Stimulated activated CD8-positive, alpha-beta memory T cell treated with anti-CD3 and anti-CD28 coated beads, Interleukin-7, amount 100 ng/mL, for 4 hours (primary cell): ENCODE measurements around the gene XRCC4.

ENCODE experiments used
- DNase-seq, 2 donors: peaks; one replicate each; pipeline ENCODE4 v3.0.0-alpha.2; 2020; ENCODE audit warnings: low read depth in 2 of 2

The XRCC4 gene

GRCh38 chr5:83277154-83277553, 199.8 kb downstream of the XRCC4 start:
- DNase-seq: no peak

GRCh38 chr5:83277953-83278352, 200.6 kb downstream of the XRCC4 start:
- no peak for DNase-seq

DNA sequence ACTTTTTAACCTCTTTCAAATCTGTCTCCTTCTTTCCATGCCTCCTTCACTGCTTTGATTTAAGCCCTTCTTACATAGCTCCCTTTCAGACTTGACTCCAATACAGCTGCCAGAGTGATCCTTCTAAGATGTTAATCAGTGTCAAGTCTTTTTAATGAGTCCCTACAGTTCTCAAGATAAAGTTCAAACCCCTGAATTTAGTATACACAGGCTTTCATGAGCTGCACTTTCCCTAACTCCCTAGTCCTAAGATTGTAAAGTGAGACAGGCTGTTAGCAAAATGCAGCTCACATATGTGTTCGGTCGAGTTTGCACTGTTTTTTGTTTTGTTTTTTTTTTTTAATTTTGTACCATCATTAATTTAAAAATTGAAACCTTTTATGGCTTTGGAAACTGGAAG, 203.8 kb downstream of the XRCC4 start:
- DNase-seq: no peak

DNA sequence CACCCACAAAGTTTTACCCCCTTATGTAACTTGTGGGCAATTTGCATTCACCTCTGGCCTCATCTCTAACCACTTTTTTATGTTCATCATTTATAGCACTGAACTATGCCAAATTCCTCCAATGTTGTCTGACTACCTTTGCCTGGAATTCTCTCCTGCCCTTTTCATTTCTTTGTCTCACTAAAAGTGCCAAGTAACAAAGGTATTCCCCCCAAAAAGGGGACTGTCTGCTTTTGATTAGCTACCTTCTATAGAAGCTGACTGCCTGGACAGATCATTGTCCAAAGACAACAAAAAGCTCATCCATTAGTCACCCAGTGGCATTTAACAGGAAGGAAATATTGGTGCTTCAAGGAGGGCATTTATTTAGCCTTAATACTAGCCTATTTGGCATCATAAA, 204.3 kb downstream of the XRCC4 start:
- DNase-seq: no peak

DNA sequence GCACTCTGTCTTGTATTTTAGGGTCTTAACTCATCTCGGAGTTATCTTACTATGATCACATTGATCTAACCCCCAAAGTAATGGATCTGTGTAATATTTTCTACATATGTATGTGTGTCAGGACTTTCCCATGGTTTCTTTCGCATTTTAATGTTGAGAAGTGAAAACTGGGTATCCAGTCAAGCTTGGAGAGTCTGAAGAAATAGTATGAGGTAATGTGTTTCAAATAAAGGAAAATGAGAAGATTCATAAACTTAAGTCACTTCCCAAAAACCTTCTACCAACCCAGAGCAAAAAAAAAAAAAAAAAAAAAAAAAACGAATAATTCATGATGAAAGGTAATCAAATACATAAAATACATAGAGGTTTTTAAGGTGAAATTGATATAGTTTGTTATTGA, 206.4 kb downstream of the XRCC4 start:
- DNase-seq: no peak

- DNase-seq: no peak
Observed at GRCh38 chr5:83285661-83286398, 208.5 kb downstream of the XRCC4 start.

DNA sequence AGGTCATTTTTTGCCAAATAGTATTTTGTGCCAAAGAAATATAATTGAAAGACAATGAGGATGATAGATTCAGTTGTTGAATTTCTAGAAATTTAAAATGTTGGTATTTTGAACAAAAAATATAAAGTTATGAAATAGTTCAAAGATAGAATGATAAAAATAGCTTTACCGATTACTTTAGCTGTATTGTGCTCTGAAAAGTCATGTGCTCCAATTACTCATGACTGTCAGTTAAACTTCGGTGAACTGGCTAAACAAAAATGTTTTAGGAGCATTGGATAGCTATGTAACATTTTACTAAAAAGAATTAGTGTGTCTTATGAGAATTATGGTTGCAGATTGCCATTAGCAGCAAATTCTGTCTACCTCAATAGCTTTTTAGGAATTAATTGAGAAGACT, 216.9 kb downstream of the XRCC4 start:
- no peak for DNase-seq

GRCh38 chr5:83299353-83299752, 222.0 kb downstream of the XRCC4 start:
- DNase-seq: no peak

GRCh38 chr5:83306572-83307241, 229.4 kb downstream of the XRCC4 start:
- no peak for DNase-seq

GRCh38 chr5:83312663-83313062, 235.3 kb downstream of the XRCC4 start:
- no peak for DNase-seq

DNA sequence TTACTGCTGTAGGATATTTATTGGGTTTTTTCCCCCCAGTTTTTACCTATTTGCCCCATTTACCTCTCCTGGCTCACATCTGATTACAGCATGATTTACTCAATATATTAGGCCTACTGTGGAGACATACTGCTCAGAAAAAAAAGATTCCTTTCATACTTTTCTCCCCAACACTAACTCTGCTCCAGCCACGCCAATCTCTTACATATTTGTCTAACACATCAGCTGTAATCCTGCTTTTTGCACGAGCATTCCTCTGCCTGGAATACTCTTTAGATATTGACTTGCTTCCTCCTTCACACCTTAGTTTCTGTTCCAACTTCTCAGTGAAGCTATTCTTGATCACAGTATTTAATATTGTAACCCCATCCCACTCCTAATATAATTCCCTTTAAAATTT, 236.1 kb downstream of the XRCC4 start:
- DNase-seq: no peak

DNA sequence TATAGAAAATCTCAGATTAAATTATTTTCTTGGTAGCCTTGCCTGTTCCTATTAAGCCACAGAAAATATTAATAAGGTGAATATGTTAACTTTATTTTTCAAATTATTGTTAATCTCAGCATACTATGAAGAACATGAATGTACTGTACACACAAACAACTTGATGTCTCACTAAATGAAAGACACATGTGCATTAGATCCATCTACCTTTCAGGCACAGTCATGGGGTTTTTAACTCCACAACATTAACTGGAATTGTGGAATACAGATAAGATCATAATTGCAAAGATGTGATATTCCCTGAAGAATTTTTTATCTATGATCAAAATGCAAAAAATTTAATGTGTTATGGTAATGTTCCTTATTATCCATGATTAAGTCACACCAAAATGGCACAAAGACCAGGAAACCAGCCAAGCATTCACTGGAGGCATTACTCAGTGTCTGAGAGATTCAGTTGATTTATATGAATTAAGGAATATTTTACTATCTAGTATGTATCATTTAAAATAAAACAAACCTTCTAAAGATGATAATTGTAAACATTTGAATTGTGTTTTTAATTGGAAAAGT, 244.2 kb downstream of the XRCC4 start:
- no peak for DNase-seq

DNA sequence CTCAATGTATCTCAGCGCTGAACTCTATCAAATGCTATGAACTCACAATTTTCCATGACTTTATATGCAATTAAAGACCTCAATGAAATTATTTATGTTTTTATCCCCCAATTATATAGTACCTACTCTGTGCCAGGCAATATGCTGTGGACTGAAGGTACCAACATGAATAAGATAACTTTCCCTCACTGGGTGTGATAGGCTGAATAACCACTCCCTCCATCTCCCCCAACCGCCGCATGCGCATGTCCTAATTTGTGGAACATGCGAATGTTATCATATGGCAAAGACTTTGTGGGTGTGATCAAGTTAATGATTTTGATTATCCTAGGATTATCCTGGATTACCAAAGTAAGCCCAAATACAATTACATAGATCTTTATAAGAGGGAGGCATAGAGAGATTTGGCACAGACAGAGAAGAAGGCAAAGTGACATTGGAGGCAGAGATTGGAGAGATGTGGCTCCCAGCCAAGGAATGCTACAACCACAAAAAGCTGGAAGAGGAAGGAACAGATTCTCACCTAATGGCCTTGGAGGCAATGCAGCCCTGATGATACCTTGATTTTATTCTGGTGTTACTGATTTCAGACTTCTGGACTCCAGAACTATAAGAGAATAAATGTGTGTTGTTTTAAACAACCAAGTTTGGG, 245.1 kb downstream of the XRCC4 start:
- DNase-seq: no peak

GRCh38 chr5:83323557-83324180, 246.3 kb downstream of the XRCC4 start:
- DNase-seq: no peak

DNA sequence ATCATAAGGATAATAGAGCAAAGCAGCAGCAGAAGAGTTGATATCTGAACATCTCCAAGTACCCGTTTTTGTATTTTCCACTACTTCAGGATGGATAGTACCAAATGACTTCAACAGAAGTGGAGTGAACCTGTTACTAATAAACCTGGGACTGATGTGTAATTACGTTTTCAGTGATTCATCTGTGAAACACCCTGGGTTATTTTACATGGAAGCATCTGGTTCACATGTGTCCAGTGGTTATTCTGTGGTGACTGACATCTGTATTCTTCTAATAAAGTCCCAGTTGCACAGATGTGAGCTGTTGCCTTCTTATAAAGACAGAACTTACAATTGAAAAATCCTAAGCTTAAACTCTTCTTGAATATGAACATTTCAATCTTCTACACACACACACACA, 254.5 kb downstream of the XRCC4 start:
- no peak for DNase-seq

- no peak for DNase-seq
Observed at GRCh38 chr5:83337453-83338035, 260.2 kb downstream of the XRCC4 start.

- DNase-seq: no peak
Observed at GRCh38 chr5:83340511-83340918, 263.2 kb downstream of the XRCC4 start.

DNA sequence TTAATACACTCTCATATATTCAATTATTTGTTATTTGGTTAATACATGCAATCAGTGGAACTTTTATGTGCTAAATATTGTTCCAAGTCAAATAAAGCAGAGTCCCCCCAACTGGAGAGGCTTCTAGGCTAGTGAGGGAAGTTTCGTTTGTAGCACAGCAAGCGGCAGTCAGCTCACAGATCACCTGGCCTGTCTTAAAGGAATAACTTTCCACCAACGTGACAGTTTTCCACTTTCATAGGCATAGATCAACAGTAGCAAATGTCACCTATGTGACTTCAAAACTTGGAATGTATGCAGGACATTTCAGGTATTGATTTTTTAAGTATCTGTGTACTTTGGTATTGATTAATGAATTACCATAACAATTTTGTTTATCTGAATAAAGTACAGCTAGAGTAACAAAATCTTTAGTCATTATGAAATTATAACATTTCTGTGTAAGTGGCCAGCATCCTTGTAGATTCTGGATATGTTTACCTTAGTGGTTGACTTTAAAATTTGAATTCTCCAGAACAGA, 264.5 kb downstream of the XRCC4 start:
- DNase-seq: no peak

DNA sequence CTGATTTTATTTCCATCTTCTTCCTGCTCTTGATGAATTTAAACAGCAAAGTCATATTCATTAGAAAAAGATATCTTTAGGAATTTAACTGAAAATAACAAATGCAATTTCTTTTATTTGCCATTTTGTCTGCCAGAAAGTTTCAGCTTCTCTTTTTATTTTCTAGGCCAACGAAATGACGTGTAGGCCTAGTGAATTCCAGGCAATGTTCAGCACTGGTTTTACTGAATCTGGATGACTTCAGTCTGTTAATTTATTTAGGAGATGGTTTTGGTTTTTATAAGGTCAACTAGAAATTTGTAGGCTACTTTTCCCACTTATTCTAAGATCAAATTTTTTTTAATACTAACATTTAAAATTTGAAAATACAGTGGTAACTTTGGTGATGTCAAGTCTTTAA, 265.1 kb downstream of the XRCC4 start:
- no peak for DNase-seq

- DNase-seq: no peak
Observed at GRCh38 chr5:83343299-83343698, 266.0 kb downstream of the XRCC4 start.

DNA sequence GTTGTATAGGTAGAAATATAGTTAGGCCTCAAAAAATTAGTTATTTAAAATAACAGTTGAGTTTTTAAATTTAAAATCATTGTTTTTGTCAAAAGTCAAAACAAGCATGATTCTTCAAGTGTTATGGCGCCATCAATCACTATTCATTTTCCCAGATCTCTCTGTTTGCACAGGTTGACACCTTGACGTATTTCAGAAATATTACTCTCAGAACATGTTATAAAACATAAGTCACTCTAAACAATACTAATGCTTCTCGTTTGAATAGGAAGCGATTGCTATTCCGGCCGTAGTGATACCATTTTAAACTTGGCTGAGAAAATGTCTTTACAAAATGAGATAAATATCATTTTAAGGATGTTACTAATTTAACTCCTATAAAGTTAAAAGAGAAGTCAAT, 268.1 kb downstream of the XRCC4 start:
- DNase-seq: no peak
